Endometrial microvascular endothelial cells (primary cell): ENCODE data around the gene LPCAT1. TPM values are rescaled to one million over a fixed set of nuclear protein-coding genes. Genes with fewer than 3 reads are reported as not detected.
"Not testable (repeated sequence)": the region's sequence is repeated elsewhere in the genome, so short reads cannot be mapped to it uniquely, and the experiment has no call there.

Source experiments
- in situ Hi-C: cut with HindIII; loops from 2 replicates; pipeline ENCODE4 v1.10.0; 2017; ENCODE audit warnings: low sequenced_read_pairs, low pct_unique_long_range_greater_than_20kb; ENCODE audit errors: inconsistent ontology term
- total RNA-seq: library from RNA; depleted of rRNA; stranded (reverse); fragments of >200 nt; gene quantifications from one replicate; pipeline ENCODE4 v1.2.3, GENCODE V29; 2015; ENCODE audit errors: inconsistent ontology term

LPCAT1 gene
- total RNA-seq, 1 donor from 2014 or later = 48.5 TPM

- in situ Hi-C loops = no loop called here
These were observed 9.5 kb downstream of the LPCAT1 start for GRCh38 chr5:1514027-1514818.

GRCh38 chr5:1513326-1514026, 10.3 kb downstream of the LPCAT1 start:
- in situ Hi-C loops = no loop called here

GRCh38 chr5:1512541-1513291, 11.0 kb downstream of the LPCAT1 start:
- in situ Hi-C loops = no loop called here

GRCh38 chr5:1511651-1512540, 11.9 kb downstream of the LPCAT1 start:
- in situ Hi-C loops = no loop called here

- in situ Hi-C loops = no loop called here
These were observed 12.7 kb downstream of the LPCAT1 start for GRCh38 chr5:1511048-1511447.

GRCh38 chr5:1510631-1511030, 13.1 kb downstream of the LPCAT1 start:
- in situ Hi-C loops = no loop called here

- in situ Hi-C loops = no loop called here
These were observed 13.6 kb downstream of the LPCAT1 start for GRCh38 chr5:1510151-1510561.

GRCh38 chr5:1509346-1510085, 14.2 kb downstream of the LPCAT1 start:
- in situ Hi-C loops = no loop called here

GRCh38 chr5:1508659-1509290, 15.0 kb downstream of the LPCAT1 start:
- in situ Hi-C loops = no loop called here

- in situ Hi-C loops = no loop called here
These were observed 15.7 kb downstream of the LPCAT1 start for GRCh38 chr5:1507961-1508658.

- in situ Hi-C loops = no loop called here
These were observed 16.3 kb downstream of the LPCAT1 start for GRCh38 chr5:1507457-1507856.

- in situ Hi-C loops = no loop called here
These were observed 16.8 kb downstream of the LPCAT1 start for GRCh38 chr5:1507014-1507375.

- in situ Hi-C loops = no loop called here
These were observed 17.3 kb downstream of the LPCAT1 start for GRCh38 chr5:1506242-1507013.

- in situ Hi-C loops = no loop called here
These were observed 18.1 kb downstream of the LPCAT1 start for GRCh38 chr5:1505506-1506241.

- in situ Hi-C loops = not testable (repeated sequence)
These were observed 18.7 kb downstream of the LPCAT1 start for GRCh38 chr5:1505089-1505488.

- in situ Hi-C loops = no loop called here
These were observed 19.1 kb downstream of the LPCAT1 start for GRCh38 chr5:1504617-1505016.
